ENCODE results near the gene DCLK1. TPM values are rescaled to one million over a fixed set of nuclear protein-coding genes. Genes with fewer than 3 reads are reported as not detected.

DCLK1 gene
- total RNA-seq, 2 donors from 2014 or later, result 2.7 to 7.3 TPM

DNA sequence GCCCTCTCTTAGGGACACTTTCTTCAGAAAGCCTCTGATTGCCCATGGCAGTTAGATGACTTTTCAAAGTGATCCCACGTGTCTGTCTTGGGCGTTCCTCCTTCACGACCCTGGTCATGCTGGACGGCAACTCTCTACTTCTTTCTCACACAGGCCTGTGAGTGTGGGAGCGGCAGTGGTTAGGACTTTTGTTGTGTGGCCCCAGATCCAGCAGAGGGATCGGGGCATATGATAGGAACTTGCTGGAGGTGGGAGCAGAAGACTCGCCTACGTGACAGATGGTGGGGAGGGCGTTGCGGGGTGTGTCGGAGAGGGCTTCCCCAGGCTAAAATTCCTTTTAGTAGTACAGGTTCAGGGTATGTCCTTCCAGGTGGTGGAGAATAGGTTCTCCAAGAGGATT, 365.2 kb downstream of the DCLK1 start:
- no peak for DNase-seq
- ATAC-seq, result no peak
- intact Hi-C loops (cut with DNase I, micrococcal nuclease), result no loop called here

GRCh38 chr13:35765366-35765765, 365.8 kb downstream of the DCLK1 start:
- no peak for ATAC-seq
- intact Hi-C loops (cut with DNase I, micrococcal nuclease), result no loop called here
- DNase-seq, result no peak

DNA sequence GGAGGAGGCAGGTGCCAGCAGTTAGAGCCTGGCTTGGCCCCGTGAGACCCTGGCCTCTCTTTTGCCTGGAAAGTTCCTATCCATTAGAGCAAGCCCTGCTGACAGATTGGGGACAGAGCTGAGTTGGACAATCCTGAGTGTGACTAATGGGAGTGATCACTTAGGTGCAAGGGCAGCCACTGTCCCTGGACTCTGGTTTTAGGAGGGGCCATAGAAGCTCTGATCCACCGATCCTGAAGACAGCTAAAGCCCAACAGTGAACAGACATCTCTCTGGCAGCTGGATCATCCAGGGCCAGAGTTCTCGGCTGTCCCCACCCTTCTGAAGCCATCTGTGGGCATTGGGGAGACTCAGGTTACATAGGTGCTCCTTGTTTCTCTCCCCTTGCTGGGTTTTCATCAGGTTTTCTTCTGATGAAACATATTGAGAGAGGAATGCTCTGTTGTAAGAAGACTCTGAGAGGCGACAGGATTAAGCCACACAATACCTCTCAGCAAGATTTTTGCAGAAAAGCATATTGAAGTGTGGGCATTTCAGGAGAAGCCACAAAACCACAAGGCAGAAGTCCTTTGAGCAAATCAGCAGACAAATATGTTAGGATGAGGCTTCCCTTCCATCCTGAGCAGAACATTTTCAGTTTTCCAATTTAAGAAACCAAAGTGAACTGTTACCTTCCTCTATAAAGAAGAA, 366.7 kb downstream of the DCLK1 start:
- intact Hi-C loops (cut with DNase I, micrococcal nuclease), result no loop called here
- ATAC-seq (no peak), DNase-seq (no peak)

DNA sequence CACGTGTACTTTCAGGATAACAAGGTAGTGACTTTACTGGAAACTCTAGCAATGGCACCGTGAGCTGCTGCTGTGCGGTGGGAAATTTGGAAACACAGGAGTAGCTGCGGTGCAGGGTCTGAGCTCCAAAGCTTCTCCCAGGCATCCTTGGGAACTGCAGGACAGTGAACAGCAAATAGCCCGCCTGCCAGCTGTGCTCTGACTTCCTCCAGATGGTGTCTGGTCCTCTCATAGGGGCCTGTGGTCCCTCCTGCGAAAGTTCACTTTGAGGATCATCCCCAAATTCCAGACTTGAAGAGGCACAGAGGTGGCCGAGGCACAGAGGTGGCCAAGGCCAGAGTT, 367.4 kb downstream of the DCLK1 start:
- DNase-seq, result no peak
- no peak for ATAC-seq
- intact Hi-C loops (cut with DNase I, micrococcal nuclease), result no loop called here

GRCh38 chr13:35763060-35763781, 368.0 kb downstream of the DCLK1 start:
- DNase-seq, result no peak
- ATAC-seq, result no peak
- intact Hi-C loops (cut with DNase I, micrococcal nuclease), result no loop called here

- intact Hi-C loops (cut with DNase I, micrococcal nuclease), result no loop called here
- no peak for ATAC-seq
- no peak for DNase-seq
Measured at GRCh38 chr13:35761440-35762252, 369.5 kb downstream of the DCLK1 start.

- intact Hi-C loops (cut with DNase I, micrococcal nuclease), result no loop called here
- DNase-seq (no peak), ATAC-seq (no peak)
Measured at GRCh38 chr13:35760735-35761281, 370.4 kb downstream of the DCLK1 start.

DNA sequence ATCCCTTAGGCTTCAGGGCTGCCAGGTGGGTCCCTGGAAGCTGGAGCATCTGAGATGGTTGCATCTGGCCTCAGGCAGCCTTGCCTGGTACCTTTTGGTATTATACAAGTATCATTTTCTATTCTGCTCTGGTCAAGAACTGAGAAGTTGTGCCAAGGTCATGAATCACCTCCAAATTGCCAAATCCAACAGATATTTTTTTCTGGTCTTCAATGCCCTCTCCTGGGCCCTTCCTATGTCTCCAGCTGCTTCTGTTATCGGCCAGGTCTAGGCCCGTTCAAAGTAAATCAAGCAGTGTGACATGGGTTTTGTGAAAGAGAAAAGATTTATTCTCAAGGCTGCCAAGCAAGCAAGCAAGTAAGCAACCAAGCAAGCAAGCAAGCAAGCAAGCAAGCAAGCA, 383.6 kb downstream of the DCLK1 start:
- no peak for ATAC-seq
- no peak for DNase-seq
- intact Hi-C loops (cut with DNase I, micrococcal nuclease), result no loop called here

DNA sequence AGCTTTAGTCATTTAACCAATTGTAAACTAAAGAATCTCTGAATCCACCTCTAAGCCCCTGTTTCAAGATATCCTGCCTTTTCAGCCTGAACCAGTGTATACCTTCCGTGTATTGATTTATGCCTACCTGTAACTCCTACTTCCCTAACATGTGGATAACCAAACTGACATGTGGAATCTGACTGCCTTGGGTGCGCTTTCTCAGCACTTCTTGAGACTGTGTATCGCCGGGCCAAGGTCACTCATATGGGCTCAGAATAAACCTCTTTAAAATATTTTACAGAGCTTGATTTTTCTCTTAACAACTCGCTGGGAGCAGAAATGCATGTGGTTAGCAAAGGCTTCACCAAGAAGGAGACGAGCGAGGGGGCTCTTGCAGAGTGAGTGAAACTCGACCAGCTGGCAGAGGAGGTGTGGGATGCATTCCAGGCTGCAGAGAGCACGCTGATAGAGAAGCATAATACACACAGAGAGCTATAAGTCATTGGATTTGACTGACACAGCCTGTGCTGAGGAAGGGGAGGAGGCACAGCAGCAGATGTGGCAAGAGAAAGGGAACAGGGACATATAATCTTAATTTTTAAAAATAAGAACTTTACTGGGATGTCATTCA, 386.5 kb downstream of the DCLK1 start:
- no peak for ATAC-seq
- intact Hi-C loops (cut with DNase I, micrococcal nuclease), result no loop called here
- no peak for DNase-seq

DNA sequence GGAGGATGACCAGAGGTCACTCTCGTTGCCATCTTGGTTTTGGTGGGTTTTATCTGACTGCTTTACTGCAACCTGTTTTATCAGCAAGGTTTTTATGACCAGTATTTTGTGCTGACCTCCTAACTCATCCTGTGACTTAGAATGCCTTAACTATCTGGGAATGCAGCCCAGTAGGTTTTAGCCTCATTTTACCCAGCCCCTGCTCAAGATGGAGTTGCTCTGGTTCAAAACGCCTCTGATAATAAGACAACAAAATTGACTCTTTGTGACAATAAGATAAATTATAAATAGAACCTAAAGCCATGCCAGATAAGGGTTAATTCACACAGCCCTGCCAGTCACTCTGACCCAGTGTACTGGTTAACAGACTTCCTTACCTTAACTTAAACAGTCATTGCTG, 387.0 kb downstream of the DCLK1 start:
- ATAC-seq (no peak), DNase-seq (no peak)
- intact Hi-C loops (cut with DNase I, micrococcal nuclease), result no loop called here

DNA sequence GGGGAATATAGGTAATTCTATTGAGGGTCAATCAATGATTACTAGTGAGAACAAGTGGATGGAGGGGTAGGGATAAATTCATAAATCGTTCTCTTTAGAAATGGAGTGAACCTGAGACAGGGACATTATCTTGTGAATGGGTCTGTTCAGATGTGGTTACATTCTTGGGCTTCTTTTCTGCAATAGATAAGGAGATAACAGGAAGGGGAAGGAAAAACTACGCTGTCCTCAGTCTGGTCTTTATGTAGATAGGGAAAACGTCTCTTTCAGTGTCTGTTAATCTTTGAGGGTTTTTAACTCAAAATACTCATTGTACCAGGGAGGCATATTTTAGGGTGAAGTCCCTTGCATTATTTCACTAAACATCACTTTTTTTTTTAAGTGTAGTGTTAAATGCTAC, 388.0 kb downstream of the DCLK1 start:
- ATAC-seq (no peak), DNase-seq (no peak)
- intact Hi-C loops (cut with DNase I, micrococcal nuclease), result no loop called here

GRCh38 chr13:35741657-35742056, 389.5 kb downstream of the DCLK1 start:
- ATAC-seq (no peak), DNase-seq (no peak)
- intact Hi-C loops (cut with DNase I, micrococcal nuclease), result no loop called here

DNA sequence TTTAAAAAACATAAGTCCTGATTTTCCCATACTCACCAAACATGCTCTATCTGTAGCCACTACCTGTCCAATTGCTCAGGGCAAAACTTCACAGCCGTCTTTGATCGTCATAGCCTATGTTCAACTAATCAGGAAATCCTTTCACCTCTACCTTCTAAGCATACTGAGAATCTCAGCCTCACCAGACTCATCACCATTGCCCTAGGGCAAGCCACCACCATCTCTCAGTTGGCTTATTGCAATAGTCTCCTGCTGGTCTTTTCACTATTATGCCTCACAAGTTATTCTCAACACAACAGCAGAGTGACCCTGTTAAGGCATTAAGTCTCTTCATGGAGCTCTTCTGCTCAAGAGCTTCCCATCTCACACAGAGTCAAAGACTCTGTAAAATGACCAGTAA, 394.3 kb downstream of the DCLK1 start:
- ATAC-seq (no peak), DNase-seq (no peak)
- intact Hi-C loops (cut with DNase I, micrococcal nuclease), result no loop called here

DNA sequence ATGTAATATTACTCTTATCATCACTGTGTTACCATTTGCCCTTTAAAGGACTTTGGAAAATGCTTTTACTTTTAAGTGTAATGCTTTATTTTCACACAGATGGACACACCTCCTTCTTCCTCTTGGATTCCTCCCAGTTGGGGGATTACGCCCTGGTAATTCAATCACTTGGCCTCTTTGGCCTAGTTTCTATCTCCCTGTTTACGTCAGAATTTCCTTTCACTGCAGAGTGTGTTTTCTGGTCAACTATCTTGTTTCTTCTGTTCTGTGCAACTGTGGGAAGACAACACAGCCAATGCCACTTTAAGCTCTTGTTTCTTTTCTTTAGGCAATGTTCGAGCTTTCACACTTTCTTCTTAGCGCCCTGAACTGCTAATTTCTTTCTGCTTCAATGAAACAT, 397.4 kb downstream of the DCLK1 start:
- ATAC-seq, result no peak
- DNase-seq, result no peak
- intact Hi-C loops (cut with DNase I, micrococcal nuclease), result no loop called here

DNA sequence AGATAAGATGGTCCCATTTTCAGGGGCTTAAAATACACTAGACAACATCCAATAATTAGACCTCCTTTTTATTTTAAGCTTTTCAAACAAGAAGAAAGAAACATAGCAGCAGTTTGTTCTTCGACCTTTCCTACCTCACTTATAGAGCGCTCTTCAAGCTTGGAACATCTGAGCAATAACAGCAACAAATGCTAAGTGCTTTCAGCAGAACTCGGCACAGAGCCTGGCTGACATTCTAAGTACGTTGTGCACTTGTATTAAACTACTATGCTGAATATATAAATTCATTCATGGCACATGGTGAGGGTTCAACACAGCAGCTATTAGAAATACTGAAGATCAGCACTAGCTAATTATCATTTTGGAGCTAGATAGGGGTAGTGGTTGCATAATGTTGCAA, 398.6 kb downstream of the DCLK1 start:
- intact Hi-C loops (cut with DNase I, micrococcal nuclease), result no loop called here
- ATAC-seq, result no peak
- DNase-seq, result no peak

DNA sequence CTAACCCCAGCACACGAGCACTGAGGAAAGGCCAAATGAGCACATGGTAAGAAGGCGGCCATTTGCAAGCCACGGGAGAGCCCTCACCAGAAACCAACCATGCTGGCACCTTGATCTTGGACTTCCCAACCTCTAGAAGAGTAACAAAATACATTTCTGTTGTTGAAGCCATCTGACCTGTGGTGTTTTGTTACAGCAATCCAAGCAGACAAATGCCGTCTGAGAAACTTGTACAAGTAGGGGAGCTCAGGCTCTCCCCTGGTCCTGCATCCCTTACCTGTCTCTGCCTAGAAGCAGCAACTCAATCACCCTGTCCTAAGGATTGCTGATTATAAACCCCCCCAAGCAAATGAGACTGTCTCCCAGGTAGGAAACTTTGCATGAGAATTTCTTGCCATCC, 399.7 kb downstream of the DCLK1 start:
- DNase-seq (no peak), ATAC-seq (no peak)
- intact Hi-C loops (cut with DNase I, micrococcal nuclease), result no loop called here

DNA sequence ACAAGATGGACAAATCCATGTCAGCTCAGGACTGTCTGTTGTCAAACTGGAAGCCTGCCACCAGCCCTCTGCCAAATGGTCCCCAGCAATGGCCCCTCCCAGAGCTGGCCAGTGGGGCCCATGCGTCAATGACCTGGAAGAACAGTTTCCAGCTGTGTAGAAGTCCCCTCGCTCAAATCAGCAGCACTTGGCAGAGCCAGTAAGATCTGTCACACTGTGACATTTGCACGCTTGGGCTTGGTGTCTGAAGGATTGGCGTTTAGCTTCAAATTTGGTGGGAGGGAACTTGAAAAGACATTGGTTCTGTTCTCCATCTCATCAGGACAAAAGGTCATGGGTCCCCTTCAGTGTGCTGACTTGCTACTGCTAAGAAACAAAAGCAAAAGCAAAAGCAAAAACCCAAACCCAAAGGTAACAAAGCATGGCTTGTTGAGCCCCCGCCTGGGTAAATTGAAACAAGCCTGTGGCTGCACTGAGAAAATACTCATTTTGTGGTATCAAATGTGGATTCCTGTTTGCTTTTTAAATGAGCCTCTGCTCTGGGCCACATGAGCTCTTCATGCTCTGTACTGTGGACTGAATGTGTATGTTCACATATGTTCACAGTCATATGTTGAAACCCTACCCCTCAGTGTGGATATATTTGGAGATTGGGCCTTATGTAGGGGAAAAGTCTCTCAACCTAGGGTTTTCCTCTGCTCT, 401.1 kb downstream of the DCLK1 start:
- ATAC-seq (no peak), DNase-seq (no peak)
- intact Hi-C loops (cut with DNase I, micrococcal nuclease), result no loop called here

DNA sequence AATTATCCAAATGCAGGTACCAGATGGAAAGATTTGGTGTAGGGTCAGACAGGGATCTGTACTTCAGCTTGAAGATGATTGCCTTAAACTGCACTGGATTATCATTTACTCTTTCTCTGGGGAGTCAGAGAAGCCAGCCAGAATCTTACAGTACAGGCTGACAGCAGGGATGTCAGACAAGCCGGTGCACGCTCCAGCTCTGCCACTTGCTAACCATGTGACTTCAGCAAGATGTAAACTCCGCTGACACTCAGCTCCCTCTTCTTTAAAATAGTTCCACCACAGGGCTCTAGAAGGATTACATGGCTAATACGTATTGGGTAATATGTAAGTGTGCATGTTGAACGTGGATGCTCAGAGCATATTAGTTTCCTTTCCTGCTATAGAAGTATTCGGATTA, 403.3 kb downstream of the DCLK1 start:
- no peak for ATAC-seq
- no peak for DNase-seq
- intact Hi-C loops (cut with DNase I, micrococcal nuclease), result no loop called here

DNA sequence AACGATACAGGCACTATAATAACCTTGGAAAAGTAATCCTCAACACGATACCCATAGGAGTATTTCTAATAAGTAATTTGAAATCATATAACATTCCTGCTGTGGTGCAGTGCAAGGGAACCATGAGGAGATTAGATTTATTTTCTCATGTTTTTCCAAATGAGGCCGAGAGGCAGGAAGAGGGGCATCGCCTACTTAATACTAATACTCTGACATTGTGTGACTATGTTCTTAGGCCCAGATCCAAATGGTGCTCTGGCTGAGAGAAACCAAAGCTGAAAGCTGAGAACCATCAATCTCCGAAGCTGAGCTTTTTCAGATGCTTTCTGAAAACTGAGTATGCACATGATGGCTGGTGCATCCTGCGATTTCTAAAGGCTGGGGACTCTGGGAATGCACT, 406.7 kb downstream of the DCLK1 start:
- intact Hi-C loops (cut with DNase I, micrococcal nuclease), result no loop called here
- DNase-seq (no peak), ATAC-seq (no peak)
